Karpas-422 (cell line): ENCODE data around the gene STXBP2. TPM values are rescaled to one million over a fixed set of nuclear protein-coding genes. Genes with fewer than 3 reads are reported as not detected.

Source experiments
- DNase-seq: peaks from one replicate; pipeline ENCODE4 v3.0.0-alpha.2; 2015
- H2AFZ ChIP-seq: fragments of 200-600 bp; sonication (generic); 2 replicates; pipeline ENCODE4 v1.6.1; 2014; ENCODE audit warnings: antibody characterized with exemption, low read length, mixed read lengths
- H3K27ac ChIP-seq: fragments of 200-600 bp; sonication (generic); 2 replicates; pipeline ENCODE4 v1.5.1; 2014; ENCODE audit warnings: mild to moderate bottlenecking, low read length, moderate library complexity
- H3K27me3 ChIP-seq: fragments of 200-600 bp; sonication (generic); 2 replicates; pipeline ENCODE4 v1.6.1; 2014; ENCODE audit warnings: low read length, mixed read lengths
- H3K36me3 ChIP-seq: fragments of 200-600 bp; sonication (generic); 2 replicates; pipeline ENCODE4 v1.6.1; 2014; ENCODE audit warnings: low read length, mixed read lengths; ENCODE audit not compliant: insufficient read depth
- H3K4me1 ChIP-seq: fragments of 200-600 bp; sonication (generic); 2 replicates; pipeline ENCODE4 v1.6.1; 2014; ENCODE audit warnings: mild to moderate bottlenecking, low read length, mixed read lengths
- H3K4me2 ChIP-seq: fragments of 200-600 bp; sonication (generic); 2 replicates; pipeline ENCODE4 v1.6.1; 2014; ENCODE audit warnings: low read length, low read depth, mild to moderate bottlenecking; ENCODE audit not compliant: poor library complexity, severe bottlenecking
- H3K4me3 ChIP-seq: fragments of 200-600 bp; sonication (generic); 2 replicates; pipeline ENCODE4 v1.5.1; 2014; ENCODE audit warnings: mild to moderate bottlenecking, antibody characterized with exemption, low read length, mixed read lengths
- H3K79me2 ChIP-seq: fragments of 200-600 bp; sonication (generic); 2 replicates; pipeline ENCODE4 v1.6.1; 2014; ENCODE audit warnings: mild to moderate bottlenecking, low read length, mixed read lengths
- H3K9ac ChIP-seq: fragments of 200-600 bp; sonication (generic); 2 replicates; pipeline ENCODE4 v1.6.0; 2014; ENCODE audit warnings: low read length
- H3K9me2 ChIP-seq: fragments of 200-600 bp; sonication (generic), shearing (Covaris generic); replicated peaks from 2 replicates; pipeline ENCODE4 v1.6.0; 2014; ENCODE audit warnings: mild to moderate bottlenecking, low read length, moderate library complexity; ENCODE audit not compliant: insufficient read depth
- H3K9me3 ChIP-seq: fragments of 300-700, 200-600 bp; sonication (generic); 2 replicates; pipeline ENCODE4 v1.6.1; 2014; ENCODE audit warnings: low read length, mixed read lengths
- H4K20me1 ChIP-seq: fragments of 200-600 bp; sonication (generic); 2 replicates; pipeline ENCODE4 v1.6.1; 2014; ENCODE audit warnings: mild to moderate bottlenecking, antibody characterized with exemption, low read length, low read depth; ENCODE audit not compliant: insufficient read depth
- total RNA-seq: library from RNA; depleted of rRNA; stranded (reverse); fragments of >200 nt; shearing (Covaris generic); gene quantifications from 2 replicates; pipeline ENCODE4 v1.2.3, GENCODE V29; 2014; ENCODE audit warnings: low replicate concordance

STXBP2 gene
- total RNA-seq, 1 experiment from 2014 or later = 36.5 TPM

GRCh38 chr19:7602240-7602934, 34.5 kb upstream of the STXBP2 start:
- Histone ChIP-seq H4K20me1 (no peaks in the 10 kb centered on the region), H3K9ac (no peak overlapping the region), H3K4me3 (no peak overlapping the region), H3K4me1 (no peaks in the 10 kb centered on the region), H3K4me2 (no peak overlapping the region), H3K79me2 (no peaks in the 10 kb centered on the region), H2AFZ (no peak overlapping the region), H3K36me3 (no peaks in the 10 kb centered on the region), H3K27ac (no peak overlapping the region), H3K9me3 (no peaks in the 10 kb centered on the region), H3K27me3 (no peaks in the 10 kb centered on the region), H3K9me2 (no peaks in the 10 kb centered on the region)
- DNase-seq = no peak

- Histone ChIP-seq H2AFZ (no peak overlapping the region), H3K9ac (no peak overlapping the region), H3K79me2 (no peaks in the 10 kb centered on the region), H3K36me3 (no peaks in the 10 kb centered on the region), H3K4me1 (no peaks in the 10 kb centered on the region), H3K9me3 (no peaks in the 10 kb centered on the region), H3K27ac (no peak overlapping the region), H3K9me2 (no peaks in the 10 kb centered on the region), H4K20me1 (no peaks in the 10 kb centered on the region), H3K4me3 (no peak overlapping the region), H3K27me3 (no peaks in the 10 kb centered on the region), H3K4me2 (no peak overlapping the region)
- no peak for DNase-seq
These were observed 33.9 kb upstream of the STXBP2 start for GRCh38 chr19:7602935-7603497.

GRCh38 chr19:7603919-7604318, 33.0 kb upstream of the STXBP2 start:
- H3K4me2 ChIP-seq = no peak overlapping the region

GRCh38 chr19:7605490-7606222, 31.3 kb upstream of the STXBP2 start:
- H2AFZ ChIP-seq = no peak overlapping the region
- no peak overlapping the region for H3K9ac ChIP-seq
- H3K4me2 ChIP-seq = no peak overlapping the region
- no peaks in the 10 kb centered on the region for H3K36me3 ChIP-seq
- H3K9me3 ChIP-seq = no peaks in the 10 kb centered on the region
- no peak overlapping the region for H3K4me3 ChIP-seq
- no peaks in the 10 kb centered on the region for H3K79me2 ChIP-seq
- no peak overlapping the region for H3K27ac ChIP-seq
- no peaks in the 10 kb centered on the region for H3K4me1 ChIP-seq
- no peaks in the 10 kb centered on the region for H4K20me1 ChIP-seq
- peak; percentile 97 for DNase-seq
- H3K27me3 ChIP-seq = no peaks in the 10 kb centered on the region
- no peaks in the 10 kb centered on the region for H3K9me2 ChIP-seq

More at GRCh38 chr19:7603919-7604318, 33.0 kb upstream of the STXBP2 start:
- H3K79me2 ChIP-seq = no peaks in the 10 kb centered on the region
- H2AFZ ChIP-seq = no peak overlapping the region
- H3K27me3 ChIP-seq = no peaks in the 10 kb centered on the region
- H3K27ac ChIP-seq = no peak overlapping the region
- no peak for DNase-seq
- H3K4me1 ChIP-seq = no peaks in the 10 kb centered on the region
- H3K9ac ChIP-seq = no peak overlapping the region
- no peaks in the 10 kb centered on the region for H4K20me1 ChIP-seq
- no peaks in the 10 kb centered on the region for H3K36me3 ChIP-seq
- no peaks in the 10 kb centered on the region for H3K9me3 ChIP-seq
- H3K9me2 ChIP-seq = no peaks in the 10 kb centered on the region
- H3K4me3 ChIP-seq = no peak overlapping the region

- Histone ChIP-seq H3K27ac (no peak overlapping the region), H3K9me2 (no peaks in the 10 kb centered on the region), H3K27me3 (no peaks in the 10 kb centered on the region), H2AFZ (no peak overlapping the region), H3K4me3 (no peak overlapping the region), H3K36me3 (no peaks in the 10 kb centered on the region), H3K79me2 (no peaks in the 10 kb centered on the region), H4K20me1 (no peaks in the 10 kb centered on the region), H3K9ac (no peak overlapping the region), H3K4me2 (no peak overlapping the region), H3K9me3 (no peaks in the 10 kb centered on the region), H3K4me1 (no peaks in the 10 kb centered on the region)
- DNase-seq = no peak
These were observed 30.6 kb upstream of the STXBP2 start for GRCh38 chr19:7606289-7606688.

GRCh38 chr19:7607212-7607873, 29.6 kb upstream of the STXBP2 start:
- H3K4me2 ChIP-seq = no peak overlapping the region
- no peaks in the 10 kb centered on the region for H4K20me1 ChIP-seq
- no peaks in the 10 kb centered on the region for H3K4me1 ChIP-seq
- no peaks in the 10 kb centered on the region for H3K27me3 ChIP-seq
- no peaks in the 10 kb centered on the region for H3K9me2 ChIP-seq
- no peak for DNase-seq
- no peak overlapping the region for H3K27ac ChIP-seq
- H3K4me3 ChIP-seq = no peak overlapping the region
- no peak overlapping the region for H2AFZ ChIP-seq
- no peak overlapping the region for H3K9ac ChIP-seq
- H3K9me3 ChIP-seq = no peaks in the 10 kb centered on the region
- no peaks in the 10 kb centered on the region for H3K36me3 ChIP-seq
- H3K79me2 ChIP-seq = no peaks in the 10 kb centered on the region

GRCh38 chr19:7607874-7608560, 28.9 kb upstream of the STXBP2 start:
- Histone ChIP-seq H3K9me2 (no peaks in the 10 kb centered on the region), H2AFZ (no peak overlapping the region), H3K4me1 (no peaks in the 10 kb centered on the region), H3K9me3 (no peaks in the 10 kb centered on the region), H3K27me3 (no peaks in the 10 kb centered on the region), H3K4me2 (no peak overlapping the region), H3K79me2 (no peaks in the 10 kb centered on the region), H3K36me3 (no peaks in the 10 kb centered on the region), H3K27ac (no peak overlapping the region), H3K4me3 (no peak overlapping the region), H3K9ac (no peak overlapping the region), H4K20me1 (no peaks in the 10 kb centered on the region)
- no peak for DNase-seq
